Common myeloid progenitor, CD34-positive (primary cell): ENCODE data around the gene GRK5.
"Not testable (repeated sequence)": the region's sequence is repeated elsewhere in the genome, so short reads cannot be mapped to it uniquely, and the experiment has no call there.

Source experiments
- CTCF ChIA-PET: fragments of 350-600 bp; sonication (Branson Sonifier 250); formaldehyde crosslinking; loops from one replicate; lab custom pipeline; 2021; ENCODE audit warnings: antibody characterized with exemption; lab: Charles Lee
- POLR2A ChIA-PET: fragments of 350-600 bp; sonication (Branson Sonifier 250); formaldehyde crosslinking; loops from one replicate; lab custom pipeline; 2021; ENCODE audit warnings: antibody characterized with exemption; lab: Charles Lee
- DNase-seq, 3 donors: peaks; one replicate each; pipeline versions ENCODE4 v3.0.0 to v3.0.0-alpha.2; 2013
- H3K27ac ChIP-seq, 2 experiments: 1 replicate in 1 of 2; 2 replicates in 1 of 2; pipeline ENCODE4 v1.7.0; 2013; ENCODE audit warnings: inconsistent platforms in 2 of 2, low read length in 2 of 2, mild to moderate bottlenecking in 2 of 2, low read depth in 1 of 2, moderate library complexity in 1 of 2; ENCODE audit not compliant: severe bottlenecking in 2 of 2, insufficient read depth in 1 of 2, poor library complexity in 1 of 2
- H3K27me3 ChIP-seq, 5 experiments: replicated peaks in 2 of 5; 1 replicate in 3 of 5; 2 replicates in 2 of 5; pipeline versions ENCODE4 v1.6.1 to v1.7.0; 2013; ENCODE audit warnings: low read length in 4 of 5, mild to moderate bottlenecking in 2 of 5, moderate library complexity in 2 of 5, inconsistent platforms in 1 of 5; ENCODE audit not compliant: insufficient read depth in 5 of 5, control insufficient read depth in 4 of 5
- H3K36me3 ChIP-seq, 4 experiments: 1 replicate in 2 of 4; 2 replicates in 2 of 4; pipeline versions ENCODE4 v1.6.1 to v1.7.0; 2013; ENCODE audit warnings: low read length in 3 of 4, control low read depth in 1 of 4, mild to moderate bottlenecking in 1 of 4; ENCODE audit not compliant: control insufficient read depth in 4 of 4, insufficient read depth in 4 of 4
- H3K4me1 ChIP-seq, 4 experiments: 1 replicate in 3 of 4; 2 replicates in 1 of 4; pipeline versions ENCODE4 v1.6.1 to v1.7.1; 2013; ENCODE audit warnings: low read length in 3 of 4, mild to moderate bottlenecking in 3 of 4, control low read depth in 1 of 4, inconsistent platforms in 1 of 4, moderate library complexity in 1 of 4; ENCODE audit not compliant: control insufficient read depth in 4 of 4, insufficient read depth in 4 of 4; ENCODE audit errors: control extremely low read depth in 1 of 4
- H3K4me3 ChIP-seq, 7 experiments: 1 replicate in 4 of 7; 2 replicates in 3 of 7; pipeline versions ENCODE4 v1.5.1 to v1.7.0; 2013; ENCODE audit warnings: mild to moderate bottlenecking in 7 of 7, low read length in 6 of 7, moderate library complexity in 6 of 7, inconsistent platforms in 2 of 7, low read depth in 2 of 7, control low read depth in 1 of 7; ENCODE audit not compliant: insufficient read depth in 4 of 7, control insufficient read depth in 1 of 7; ENCODE audit errors: extremely low read depth in 1 of 7
- H3K9me3 ChIP-seq, 5 experiments: 1 replicate in 4 of 5; 2 replicates in 1 of 5; pipeline versions ENCODE4 v1.6.1 to v1.7.1; 2013; ENCODE audit warnings: low read length in 4 of 5, mild to moderate bottlenecking in 2 of 5, inconsistent platforms in 1 of 5, low read depth in 1 of 5, moderate library complexity in 1 of 5; ENCODE audit not compliant: control insufficient read depth in 4 of 5, insufficient read depth in 2 of 5; ENCODE audit errors: control extremely low read depth in 1 of 5
- WGBS: methylation state at CpG from one replicate; pipeline ENCODE4 v1.1.5; 2013; ENCODE audit not compliant: insufficient coverage; 5-methylcytosine and 5-hydroxymethylcytosine counted together

GRK5 gene

GRCh38 chr10:119460369-119461195, 253.2 kb downstream of the GRK5 start:
- POLR2A ChIA-PET = interaction anchor here (1.0 kb wide), 1 partner anchor 12 kb away, joined by 3 read pairs; no protein-coding TSS in a partner anchor
- CTCF ChIA-PET = interaction anchor here (1.1 to 2.0 kb wide), 3 partner anchors 14 to 253 kb away, joined by 3 to 5 read pairs (median 5); partner anchors contain the start of gene GRK5
- no peaks in the 10 kb centered on the region for H3K4me1 ChIP-seq

GRCh38 chr10:119461380-119461779, 254.0 kb downstream of the GRK5 start:
- Histone ChIP-seq H3K27ac (no peak overlapping the region), H3K27me3 (peaks cover 0 to 1% (median 0%) of the 10 kb centered on the region in 5 experiments), H3K9me3 (peaks cover 0 to 6% (median 0%) of the 10 kb centered on the region in 5 experiments), H3K4me3 (no peak overlapping the region), H3K36me3 (no peaks in the 10 kb centered on the region), H3K4me1 (no peaks in the 10 kb centered on the region)
- WGBS = 100% methylated on average over 1 of the region's 3 CpGs
- ChIA-PET POLR2A (interaction anchor here (1.0 kb wide), 1 partner anchor 13 kb away, joined by 3 read pairs; no protein-coding TSS in a partner anchor), CTCF (interaction anchor here (2.0 kb wide), 1 partner anchor 254 kb away, joined by 5 read pairs; the partner anchor contains the start of gene GRK5)
- DNase-seq = no peak

More at GRCh38 chr10:119460369-119461195, 253.2 kb downstream of the GRK5 start:
- Histone ChIP-seq H3K4me3 (no peak overlapping the region), H3K27me3 (peaks cover 0 to 1% (median 0%) of the 10 kb centered on the region in 5 experiments), H3K9me3 (peaks cover 0 to 6% (median 0%) of the 10 kb centered on the region in 5 experiments), H3K36me3 (no peaks in the 10 kb centered on the region), H3K27ac (no peak overlapping the region)
- WGBS = 96% methylated on average over 8 of the region's 11 CpGs
- DNase-seq = no peak

GRCh38 chr10:119461923-119462322, 254.6 kb downstream of the GRK5 start:
- Histone ChIP-seq H3K27me3 (peaks cover 0 to 1% (median 0%) of the 10 kb centered on the region in 5 experiments), H3K4me3 (no peak overlapping the region), H3K9me3 (peaks cover 0 to 6% (median 0%) of the 10 kb centered on the region in 5 experiments), H3K27ac (no peak overlapping the region), H3K36me3 (no peaks in the 10 kb centered on the region), H3K4me1 (peaks cover 0 to 4% (median 3%) of the 10 kb centered on the region in 4 experiments)
- WGBS = 100% methylated on average over 1 of the region's 2 CpGs
- ChIA-PET POLR2A (no interaction called here), CTCF (interaction anchor here (2.0 kb wide), 1 partner anchor 255 kb away, joined by 5 read pairs; the partner anchor contains the start of gene GRK5)
- DNase-seq = no peak

GRCh38 chr10:119462773-119463172, 255.4 kb downstream of the GRK5 start:
- no peaks in the 10 kb centered on the region for H3K36me3 ChIP-seq
- H3K4me3 ChIP-seq = no peak overlapping the region
- ChIA-PET CTCF (no interaction called here), POLR2A (no interaction called here)
- no peak overlapping the region for H3K27ac ChIP-seq
- peaks cover 0 to 6% (median 0%) of the 10 kb centered on the region in 5 experiments for H3K9me3 ChIP-seq
- peaks cover 0 to 1% (median 0%) of the 10 kb centered on the region in 5 experiments for H3K27me3 ChIP-seq
- WGBS = 97% methylated on average over 4 of the region's 4 CpGs
- H3K4me1 ChIP-seq = peaks cover 0 to 4% (median 3%) of the 10 kb centered on the region in 4 experiments
- no peak for DNase-seq

- no CpG with 5 or more reads among the region's 2 CpGs for WGBS
- H3K36me3 ChIP-seq, H3K27me3 ChIP-seq, H3K27ac ChIP-seq, H3K4me1 ChIP-seq, POLR2A ChIA-PET, H3K9me3 ChIP-seq, H3K4me3 ChIP-seq, CTCF ChIA-PET, DNase-seq: not testable (repeated sequence)
Measured at GRCh38 chr10:119463195-119463594, 255.8 kb downstream of the GRK5 start.

- Histone ChIP-seq H3K27ac (no peak overlapping the region), H3K27me3 (peaks cover 0 to 1% (median 0%) of the 10 kb centered on the region in 5 experiments), H3K36me3 (no peaks in the 10 kb centered on the region), H3K9me3 (peaks cover 0 to 6% (median 0%) of the 10 kb centered on the region in 5 experiments), H3K4me3 (no peak overlapping the region), H3K4me1 (peaks cover 0 to 4% (median 3%) of the 10 kb centered on the region in 4 experiments)
- ChIA-PET CTCF (no interaction called here), POLR2A (no interaction called here)
- DNase-seq = no peak
- 95% methylated on average over 4 of the region's 4 CpGs for WGBS
Measured at GRCh38 chr10:119465085-119465484, 257.7 kb downstream of the GRK5 start.
